GM23338 (cell line): Measurements from ENCODE around the gene PSMG4. TPM values are rescaled to one million over a fixed set of nuclear protein-coding genes. Genes with fewer than 3 reads are reported as not detected.

Experiments used
- ATAC-seq: fragments of 200-7000 bp; cut with Tn5 transposase; 3 replicates; pipeline ENCODE4 v1.9.1; 2020
- DNase-seq: peaks from one replicate; pipeline ENCODE4 v3.0.0-alpha.2; 2015; ENCODE audit warnings: low spot score
- H2AFZ ChIP-seq: fragments of 200-600 bp; sonication (generic); 2 replicates; pipeline ENCODE4 v1.8.0; 2016; ENCODE audit warnings: antibody characterized with exemption, mild to moderate bottlenecking, moderate library complexity
- H3F3A ChIP-seq: fragments of 200-600 bp; sonication (generic); replicated peaks from 2 replicates; pipeline ENCODE4 v1.8.0; 2017; ENCODE audit warnings: antibody characterized with exemption, mixed run types, low read depth
- H3K27ac ChIP-seq: fragments of 200-600 bp; sonication (generic); 2 replicates; pipeline ENCODE4 v1.6.1; 2016; ENCODE audit warnings: low read depth
- H3K27me3 ChIP-seq: fragments of 200-600 bp; sonication (generic); 2 replicates; pipeline ENCODE4 v1.8.0; 2016; ENCODE audit warnings: mild to moderate bottlenecking, mixed run types, moderate library complexity; ENCODE audit not compliant: insufficient read depth
- H3K36me3 ChIP-seq: fragments of 200-600 bp; sonication (generic); 2 replicates; pipeline ENCODE4 v1.8.0; 2016; ENCODE audit warnings: mild to moderate bottlenecking; ENCODE audit not compliant: insufficient read depth
- H3K4me1 ChIP-seq: fragments of 200-600 bp; sonication (generic); 2 replicates; pipeline ENCODE4 v1.8.0; 2016; ENCODE audit warnings: mild to moderate bottlenecking, moderate library complexity; ENCODE audit not compliant: insufficient read depth
- H3K4me2 ChIP-seq: fragments of 200-600 bp; sonication (generic); 2 replicates; pipeline ENCODE4 v1.7.1; 2017; ENCODE audit warnings: mixed run types
- H3K4me3 ChIP-seq: fragments of 200-600 bp; sonication (generic); 2 replicates; pipeline ENCODE4 v1.6.1; 2016; ENCODE audit warnings: mixed run types
- H3K79me2 ChIP-seq: fragments of 200-600 bp; sonication (generic); replicated peaks from 2 replicates; pipeline ENCODE4 v1.8.0; 2017; ENCODE audit warnings: mild to moderate bottlenecking; ENCODE audit not compliant: insufficient read depth
- H3K9me2 ChIP-seq: fragments of 200-600 bp; sonication (generic); 2 replicates; pipeline ENCODE4 v1.8.0; 2017; ENCODE audit not compliant: insufficient read depth
- H4K20me1 ChIP-seq: fragments of 200-600 bp; sonication (generic); replicated peaks from 2 replicates; pipeline ENCODE4 v1.8.0; 2017; ENCODE audit warnings: mild to moderate bottlenecking; ENCODE audit not compliant: insufficient read depth
- H3K27ac Mint-ChIP-seq: 2 replicates; pipeline ENCODE4 v1.8.0; 2020; ENCODE audit warnings: inconsistent platforms, mild to moderate bottlenecking, moderate library complexity, mixed read lengths
- H3K27me3 Mint-ChIP-seq: 3 replicates; pipeline ENCODE4 v1.8.0; 2022; ENCODE audit warnings: low read depth, mild to moderate bottlenecking, moderate library complexity, mixed read lengths, inconsistent platforms; ENCODE audit not compliant: insufficient read depth, poor library complexity
- H3K36me3 Mint-ChIP-seq: 3 replicates; pipeline ENCODE4 v1.8.0; 2021; ENCODE audit warnings: low read depth, mild to moderate bottlenecking, inconsistent platforms, moderate library complexity, mixed read lengths
- H3K4me1 Mint-ChIP-seq: 3 replicates; pipeline ENCODE4 v1.8.0; 2020; ENCODE audit warnings: mild to moderate bottlenecking, inconsistent platforms, mixed read lengths
- H3K4me3 Mint-ChIP-seq: 3 replicates; pipeline ENCODE4 v1.8.0; 2021; ENCODE audit warnings: moderate library complexity, mild to moderate bottlenecking, inconsistent platforms, mixed read lengths
- H3K9me3 Mint-ChIP-seq: 3 replicates; pipeline ENCODE4 v1.8.0; 2020; ENCODE audit warnings: moderate library complexity, mild to moderate bottlenecking, inconsistent platforms, mixed read lengths
- CREB1 ChIP-seq: fragments of 250-450 bp; sonication (Bioruptor Pico); IDR thresholded peaks from 2 replicates; pipeline ENCODE4 v1.5.0; 2020; ENCODE audit warnings: low read depth, mild to moderate bottlenecking, moderate library complexity
- CTCF ChIP-seq, 2 experiments: fragments of 200-600 bp in 1 of 2; sonication (generic) in 1 of 2; conservative IDR thresholded peaks; 2 replicates each; pipeline versions ENCODE4 v1.5.1 to v1.6.1; 2016 to 2017; ENCODE audit warnings: antibody characterized with exemption in 2 of 2, low read depth in 2 of 2, mild to moderate bottlenecking in 2 of 2, moderate library complexity in 1 of 2
- ETS1 ChIP-seq: IDR thresholded peaks from 2 replicates; pipeline ENCODE4 v1.6.1; 2016; ENCODE audit warnings: antibody characterized with exemption
- EZH2 ChIP-seq: fragments of 200-600 bp; sonication (generic); IDR thresholded peaks from one replicate; pipeline ENCODE4 v1.8.0; 2017; ENCODE audit warnings: antibody characterized with exemption, mild to moderate bottlenecking, low read depth; ENCODE audit not compliant: unreplicated experiment
- EZH2phosphoT487 ChIP-seq: fragments of 200-600 bp; sonication (generic); IDR thresholded peaks from one replicate; pipeline ENCODE4 v1.8.1; 2018; ENCODE audit warnings: antibody characterized with exemption; ENCODE audit not compliant: unreplicated experiment
- JUNB ChIP-seq: IDR thresholded peaks from one replicate; pipeline ENCODE4 v1.6.1; 2016; ENCODE audit warnings: antibody characterized with exemption; ENCODE audit not compliant: unreplicated experiment
- NANOG ChIP-seq: IDR thresholded peaks from 2 replicates; pipeline ENCODE4 v1.6.1; 2016; ENCODE audit warnings: antibody characterized with exemption, borderline replicate concordance
- POLR2AphosphoS5 ChIP-seq: IDR thresholded peaks from 2 replicates; pipeline ENCODE4 v1.6.1; 2016; ENCODE audit warnings: antibody characterized with exemption, low read depth
- REST ChIP-seq: IDR thresholded peaks from one replicate; pipeline ENCODE4 v1.6.1; 2018; ENCODE audit warnings: antibody characterized with exemption; ENCODE audit not compliant: unreplicated experiment
- STAT1 ChIP-seq: IDR thresholded peaks from one replicate; pipeline ENCODE4 v1.6.1; 2016; ENCODE audit warnings: antibody characterized with exemption; ENCODE audit not compliant: unreplicated experiment
- ZNF114 ChIP-seq: fragments of 250-450 bp; sonication (Bioruptor Pico); IDR thresholded peaks from 2 replicates; pipeline ENCODE4 v1.5.0; 2020; ENCODE audit warnings: mild to moderate bottlenecking, moderate library complexity
- ZNF331 ChIP-seq: fragments of 250-450 bp; sonication (Bioruptor Pico); IDR thresholded peaks from 2 replicates; pipeline ENCODE4 v1.5.0; 2020; ENCODE audit warnings: low read depth, mild to moderate bottlenecking, moderate library complexity
- polyA plus RNA-seq: library from polyadenylated mRNA; unstranded; fragments of >200 nt; fragmentation: Nextera tagmentation; extraction: Ambion mirVana; gene quantifications from 2 replicates; pipeline ENCODE4 v1.2.1, GENCODE V29; 2016
- total RNA-seq: library from RNA; depleted of rRNA; stranded (reverse); fragments of >200 nt; shearing (Covaris generic); gene quantifications from 2 replicates; pipeline ENCODE4 v1.2.3, GENCODE V29; 2014

PSMG4 gene
- total and polyA plus RNA-seq, 2 experiments from 2014 or later, result 37.2 to 168 TPM

- H3K4me2 ChIP-seq, result no peak overlapping the region
- 0 out of 2 replicates have a peak, but pooled peaks cover 13% of the 10 kb centered on the region for H3F3A ChIP-seq
- peaks cover 42% of the 10 kb centered on the region for H4K20me1 ChIP-seq
- no peak overlapping the region for H2AFZ ChIP-seq
- peaks cover 15% of the 10 kb centered on the region for H3K4me1 ChIP-seq
- no peak overlapping the region for H3K4me3 ChIP-seq
- H3K36me3 Mint-ChIP-seq, result peaks cover 60% of the 10 kb centered on the region
- H3K27ac ChIP-seq, result no peak overlapping the region
- H3K79me2 ChIP-seq, result peaks cover 87% of the 10 kb centered on the region
- H3K4me1 Mint-ChIP-seq, result peaks cover 27% of the 10 kb centered on the region
- TF ChIP-seq STAT1 (no peak), ZNF114 (CRISPR knock-in tag) (no peak), EZH2 (no peak), REST (no peak), JUNB (no peak), POLR2AphosphoS5 (no peak), EZH2phosphoT487 (no peak), CREB1 (no peak)
- peaks cover 7% of the 10 kb centered on the region; the same call in 1 of the 2 replicates for H3K36me3 ChIP-seq
- no peaks in the 10 kb centered on the region for H3K9me2 ChIP-seq
- DNase-seq, result no peak
- H3K4me3 Mint-ChIP-seq, result no peak overlapping the region
- H3K27me3 Mint-ChIP-seq, result peaks cover 12% of the 10 kb centered on the region
- no peak overlapping the region for H3K27ac Mint-ChIP-seq
- no peaks in the 10 kb centered on the region for H3K27me3 ChIP-seq
- ATAC-seq, result no peak
- no peaks in the 10 kb centered on the region for H3K9me3 Mint-ChIP-seq
These were observed 5.6 kb downstream of the PSMG4 start for GRCh38 chr6:3264356-3264755.

GRCh38 chr6:3265671-3266070 is 6.9 kb downstream of the PSMG4 start:
- Histone ChIP-seq H4K20me1 (peaks cover 43% of the 10 kb centered on the region), H3K36me3 (peaks cover 10% of the 10 kb centered on the region; the same call in 1 of the 2 replicates), H3K27ac (no peak overlapping the region), H3K4me3 (no peak overlapping the region), H3K27me3 (no peaks in the 10 kb centered on the region), H3F3A (0 out of 2 replicates have a peak, but pooled peaks cover 10% of the 10 kb centered on the region), H3K4me2 (no peak overlapping the region), H3K9me2 (no peaks in the 10 kb centered on the region), H3K79me2 (peaks cover 75% of the 10 kb centered on the region), H2AFZ (no peak overlapping the region), H3K4me1 (peaks cover 10% of the 10 kb centered on the region)
- no peak for DNase-seq
- H3K4me1 Mint-ChIP-seq, result peaks cover 19% of the 10 kb centered on the region
- peaks cover 8% of the 10 kb centered on the region for H3K27me3 Mint-ChIP-seq
- no peak overlapping the region for H3K4me3 Mint-ChIP-seq
- no peaks in the 10 kb centered on the region for H3K9me3 Mint-ChIP-seq
- peaks cover 64% of the 10 kb centered on the region for H3K36me3 Mint-ChIP-seq
- H3K27ac Mint-ChIP-seq, result no peak overlapping the region
- no peak for ATAC-seq
- TF ChIP-seq ZNF114 (CRISPR knock-in tag) (no peak), CTCF (conservative IDR thresholded peaks at IDR 0.05; ENCODE audit: low read depth in 2 of 2) (no peak), REST (no peak), ZNF331 (no peak), NANOG (no peak), POLR2AphosphoS5 (no peak), JUNB (no peak), EZH2phosphoT487 (no peak), STAT1 (no peak), CREB1 (no peak), ETS1 (no peak), EZH2 (no peak)
